PC-9 (cell line): ENCODE data around the gene TBCK. TPM values are rescaled to one million over a fixed set of nuclear protein-coding genes. Genes with fewer than 3 reads are reported as not detected.

Experiments
- BruUV-seq: library from RNA; stranded (reverse); fragments of 400-500 nt; replicated peaks from 2 replicates; lab custom pipeline; 2021; lab: Mats Ljungman, UMichigan
- CTCF ChIA-PET: fragments of 300-600 bp; sonication (Branson Sonifier 250); formaldehyde crosslinking; loops from one replicate; lab custom pipeline; 2022; ENCODE audit warnings: antibody characterized with exemption; lab: Charles Lee
- POLR2A ChIA-PET: fragments of 300-600 bp; sonication (Branson Sonifier 250); formaldehyde crosslinking; loops from one replicate; lab custom pipeline; 2022; ENCODE audit warnings: antibody characterized with exemption; ENCODE audit not compliant: unreplicated experiment; lab: Charles Lee
- DNase-seq, 2 experiments: peaks; one replicate each; pipeline versions ENCODE4 v3.0.0 to v3.0.0-alpha.2; 2015 to 2022; ENCODE audit warnings: mixed read lengths in 1 of 2
- H2AFZ ChIP-seq: fragments of 200-600 bp; sonication (generic); 2 replicates; pipeline ENCODE4 v1.8.1; 2017; ENCODE audit warnings: antibody characterized with exemption
- H3F3A ChIP-seq: fragments of 200-600 bp; sonication (generic); 2 replicates; pipeline ENCODE4 v1.8.1; 2017; ENCODE audit warnings: antibody characterized with exemption, mild to moderate bottlenecking, low read depth; ENCODE audit not compliant: insufficient read depth
- H3K27ac ChIP-seq: fragments of 200-600 bp; sonication (generic); 2 replicates; pipeline ENCODE4 v1.6.1; 2016; ENCODE audit warnings: mixed run types
- H3K27me3 ChIP-seq: fragments of 200-600 bp; sonication (generic); 2 replicates; pipeline ENCODE4 v1.6.1; 2016; ENCODE audit warnings: low read depth, mixed run types; ENCODE audit not compliant: insufficient read depth
- H3K36me3 ChIP-seq: fragments of 200-600 bp; sonication (generic); 2 replicates; pipeline ENCODE4 v1.6.1; 2016; ENCODE audit warnings: low read depth, mixed run types
- H3K4me1 ChIP-seq: fragments of 200-600 bp; sonication (generic); replicated peaks from 2 replicates; pipeline ENCODE4 v1.6.1; 2016; ENCODE audit warnings: mixed run types; ENCODE audit not compliant: insufficient read depth
- H3K4me2 ChIP-seq: fragments of 200-600 bp; sonication (generic); 2 replicates; pipeline ENCODE4 v1.6.1; 2017; ENCODE audit warnings: mixed run types
- H3K4me3 ChIP-seq: fragments of 200-600 bp; sonication (generic); 2 replicates; pipeline ENCODE4 v1.6.1; 2016; ENCODE audit warnings: mixed run types
- H3K79me2 ChIP-seq: fragments of 200-600 bp; sonication (generic); 2 replicates; pipeline ENCODE4 v1.6.1; 2017; ENCODE audit warnings: low read depth, mixed run types
- H3K9me2 ChIP-seq: fragments of 200-600 bp; sonication (generic); 2 replicates; pipeline ENCODE4 v1.8.1; 2017; ENCODE audit warnings: mild to moderate bottlenecking; ENCODE audit not compliant: insufficient read depth
- H3K9me3 ChIP-seq: fragments of 200-600 bp; sonication (generic); 2 replicates; pipeline ENCODE4 v1.8.1; 2016; ENCODE audit warnings: low read depth; ENCODE audit not compliant: insufficient read depth
- H4K20me1 ChIP-seq: fragments of 200-600 bp; sonication (generic); 2 replicates; pipeline ENCODE4 v1.8.1; 2017; ENCODE audit not compliant: insufficient read depth
- EZH2 ChIP-seq: fragments of 200-600 bp; sonication (generic); IDR thresholded peaks from 2 replicates; pipeline ENCODE4 v1.8.0; 2017; ENCODE audit warnings: antibody characterized with exemption, low read depth
- intact Hi-C: fragments of 100-400 bp; cut with micrococcal nuclease; formaldehyde crosslinking; loops from one replicate; pipeline ENCODE4 v1.10.0; 2022; ENCODE audit not compliant: unreplicated experiment
- total RNA-seq: library from RNA; stranded (reverse); gene quantifications from 2 replicates; pipeline ENCODE4 v1.2.3, GENCODE V29; 2021
- TF ChIP-seq, protein P1 (sequence below): fragments of 200-600 bp; sonication (generic); conservative IDR thresholded peaks from 2 replicates; pipeline ENCODE4 v1.6.1; 2017; ENCODE audit warnings: mixed run types, antibody characterized with exemption, mild to moderate bottlenecking, moderate library complexity

TBCK gene
- total RNA-seq, 1 experiment from 2014 or later: 18.7 TPM

DNA sequence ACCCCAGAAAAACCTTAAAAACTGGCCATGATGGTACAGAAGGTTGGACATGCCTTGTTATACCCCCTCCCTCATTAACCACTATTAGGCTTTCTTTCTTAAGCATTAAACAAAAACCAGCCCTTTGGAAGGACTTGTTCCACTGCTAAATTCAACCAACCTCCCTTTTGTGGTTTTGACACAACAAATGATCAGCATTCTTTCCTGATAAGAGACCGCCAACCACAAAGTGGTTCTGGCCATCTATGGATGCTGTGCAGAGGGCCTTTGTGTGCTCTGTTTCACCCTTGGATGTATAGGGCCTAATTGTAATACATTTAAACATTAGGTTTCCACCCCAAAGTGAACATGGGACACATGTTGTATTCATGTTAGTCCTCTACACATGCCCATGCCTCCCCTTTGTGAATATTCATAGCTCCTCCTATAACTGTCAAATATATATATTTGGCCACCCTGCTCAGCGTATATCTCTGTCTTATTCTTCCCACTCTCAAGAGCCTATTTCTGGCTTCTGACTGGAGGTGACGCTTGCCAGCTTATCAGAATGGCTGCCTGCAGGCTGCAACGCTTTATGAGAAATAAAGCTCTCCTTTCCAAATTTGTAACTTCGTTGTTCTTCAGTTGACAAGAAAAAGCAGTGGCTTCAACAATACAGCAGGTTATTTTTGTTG lies 294.1 kb downstream of the TBCK start:
- Histone ChIP-seq H3K36me3 (no peaks in the 10 kb centered on the region), H3K4me3 (no peak overlapping the region), H3K9me3 (no peaks in the 10 kb centered on the region), H3K27me3 (no peaks in the 10 kb centered on the region), H3K9me2 (no peaks in the 10 kb centered on the region), H3K27ac (no peak overlapping the region), H3K79me2 (no peaks in the 10 kb centered on the region), H3F3A (no peaks in the 10 kb centered on the region), H3K4me2 (no peak overlapping the region), H3K4me1 (no peaks in the 10 kb centered on the region), H4K20me1 (no peaks in the 10 kb centered on the region), H2AFZ (no peak overlapping the region)
- TF ChIP-seq, protein P1, sequence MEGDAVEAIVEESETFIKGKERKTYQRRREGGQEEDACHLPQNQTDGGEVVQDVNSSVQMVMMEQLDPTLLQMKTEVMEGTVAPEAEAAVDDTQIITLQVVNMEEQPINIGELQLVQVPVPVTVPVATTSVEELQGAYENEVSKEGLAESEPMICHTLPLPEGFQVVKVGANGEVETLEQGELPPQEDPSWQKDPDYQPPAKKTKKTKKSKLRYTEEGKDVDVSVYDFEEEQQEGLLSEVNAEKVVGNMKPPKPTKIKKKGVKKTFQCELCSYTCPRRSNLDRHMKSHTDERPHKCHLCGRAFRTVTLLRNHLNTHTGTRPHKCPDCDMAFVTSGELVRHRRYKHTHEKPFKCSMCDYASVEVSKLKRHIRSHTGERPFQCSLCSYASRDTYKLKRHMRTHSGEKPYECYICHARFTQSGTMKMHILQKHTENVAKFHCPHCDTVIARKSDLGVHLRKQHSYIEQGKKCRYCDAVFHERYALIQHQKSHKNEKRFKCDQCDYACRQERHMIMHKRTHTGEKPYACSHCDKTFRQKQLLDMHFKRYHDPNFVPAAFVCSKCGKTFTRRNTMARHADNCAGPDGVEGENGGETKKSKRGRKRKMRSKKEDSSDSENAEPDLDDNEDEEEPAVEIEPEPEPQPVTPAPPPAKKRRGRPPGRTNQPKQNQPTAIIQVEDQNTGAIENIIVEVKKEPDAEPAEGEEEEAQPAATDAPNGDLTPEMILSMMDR: no peak
- no peak for TF ChIP-seq EZH2
- intact Hi-C loops: no loop called here
- no TSS peak for BruUV-seq
- DNase-seq: no peak
- ChIA-PET POLR2A (no interaction called here), CTCF (no interaction called here)

DNA sequence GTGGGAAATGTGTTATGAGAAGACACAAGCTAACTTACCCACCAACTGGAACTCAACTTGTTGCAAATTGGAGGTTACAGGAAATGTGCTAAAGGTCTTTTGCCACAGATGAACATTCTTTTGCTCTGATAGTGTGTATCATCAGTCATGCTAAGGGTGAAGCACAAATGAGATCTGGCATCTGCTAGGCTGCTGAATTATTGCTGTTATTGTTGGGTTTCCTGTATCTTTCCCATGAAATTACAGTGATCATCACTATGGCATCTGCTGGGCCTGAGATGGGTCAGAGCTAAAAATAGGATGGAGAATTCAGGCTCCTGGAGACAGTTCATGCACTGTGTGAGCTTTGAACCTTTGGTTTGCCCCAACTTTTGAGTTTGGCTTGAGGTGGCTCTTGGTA lies 296.2 kb downstream of the TBCK start:
- Histone ChIP-seq H3K9me3 (no peaks in the 10 kb centered on the region), H3K4me2 (no peak overlapping the region), H3K27me3 (no peaks in the 10 kb centered on the region), H3K9me2 (no peaks in the 10 kb centered on the region), H4K20me1 (no peaks in the 10 kb centered on the region), H3F3A (no peaks in the 10 kb centered on the region), H3K79me2 (no peaks in the 10 kb centered on the region), H3K4me1 (no peaks in the 10 kb centered on the region), H2AFZ (no peak overlapping the region), H3K36me3 (no peaks in the 10 kb centered on the region), H3K27ac (no peak overlapping the region), H3K4me3 (no peak overlapping the region)
- BruUV-seq: no TSS peak
- no peak for TF ChIP-seq EZH2
- TF ChIP-seq, protein P1: no peak
- CTCF ChIA-PET: no interaction called here
- no peak for DNase-seq
- POLR2A ChIA-PET: no interaction called here
- intact Hi-C loops: no loop called here

DNA sequence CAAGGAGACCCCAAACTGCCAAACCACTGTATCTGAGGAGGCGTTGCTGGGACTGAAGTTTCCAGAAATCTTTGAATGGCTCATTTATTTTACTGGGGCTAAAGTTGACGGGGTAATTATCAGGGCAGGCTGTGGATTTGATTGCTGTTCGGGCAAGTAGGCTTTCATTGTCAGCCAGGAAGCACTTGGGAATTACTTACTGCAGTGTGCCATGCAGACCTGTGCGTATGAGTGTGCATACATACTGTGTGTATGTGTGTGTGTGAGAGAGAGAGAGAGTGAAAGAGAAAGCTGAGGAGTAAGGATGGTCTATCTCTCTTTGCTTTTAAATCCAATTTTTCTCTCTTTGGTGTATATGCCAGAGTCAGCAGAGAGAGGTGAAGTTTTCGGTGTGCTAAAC lies 298.0 kb downstream of the TBCK start:
- Histone ChIP-seq H4K20me1 (no peaks in the 10 kb centered on the region), H3K4me1 (no peaks in the 10 kb centered on the region), H3K27me3 (no peaks in the 10 kb centered on the region), H3K36me3 (no peaks in the 10 kb centered on the region), H2AFZ (no peak overlapping the region), H3K27ac (no peak overlapping the region), H3K79me2 (no peaks in the 10 kb centered on the region), H3K9me3 (no peaks in the 10 kb centered on the region), H3K9me2 (no peaks in the 10 kb centered on the region), H3K4me3 (no peak overlapping the region), H3K4me2 (no peak overlapping the region), H3F3A (no peaks in the 10 kb centered on the region)
- intact Hi-C loops: no loop called here
- CTCF ChIA-PET: no interaction called here
- POLR2A ChIA-PET: no interaction called here
- no peak for TF ChIP-seq EZH2
- TF ChIP-seq, protein P1: no peak
- BruUV-seq: no TSS peak
- no peak for DNase-seq
